SK-N-SH (cell line): ENCODE measurements around the gene SLF2. TPM values are rescaled to one million over a fixed set of nuclear protein-coding genes. Genes with fewer than 3 reads are reported as not detected.

Experiments used
- CTCF ChIA-PET: fragments of 300-600, 350-600 bp; formaldehyde crosslinking; extraction: SDS; loops from one replicate; lab custom pipeline; 2021; lab: Yijun Ruan, JAX
- POLR2A ChIA-PET: fragments of 350-600 bp; sonication (Branson Sonifier 250); formaldehyde crosslinking; extraction: SDS; loops from one replicate; lab custom pipeline; 2020; ENCODE audit warnings: antibody characterized with exemption, inconsistent platforms; lab: Yijun Ruan, JAX
- DNase-seq: peaks from one replicate; pipeline ENCODE4 v3.0.0; 2012
- H2AFZ ChIP-seq: fragments of 200-600 bp; sonication (generic); 2 replicates; pipeline ENCODE4 v1.8.1; 2016; ENCODE audit warnings: antibody characterized with exemption, mild to moderate bottlenecking, low read depth
- H3F3A ChIP-seq: fragments of 200-600 bp; sonication (generic); replicated peaks from 2 replicates; pipeline ENCODE3; 2016; ENCODE audit warnings: antibody characterized with exemption, mild to moderate bottlenecking; ENCODE audit not compliant: insufficient read depth
- H3K27ac ChIP-seq, 2 experiments: fragments of 200-500 bp in 1 of 2; fragments of 200-600 bp in 1 of 2; sonication (Bioruptor generic) in 1 of 2; sonication (generic), shearing (Covaris generic) in 1 of 2; 2 replicates each; pipeline versions ENCODE4 v1.5.1 to v1.6.1; 2014 to 2016; ENCODE audit warnings: low read depth in 2 of 2, inconsistent platforms in 1 of 2, low read length in 1 of 2, mild to moderate bottlenecking in 1 of 2, mixed read lengths in 1 of 2
- H3K27me3 ChIP-seq: fragments of 200-600 bp; sonication (generic), shearing (Covaris generic); 2 replicates; pipeline ENCODE4 v1.6.1; 2016; ENCODE audit warnings: mixed run types; ENCODE audit not compliant: insufficient read depth
- H3K36me3 ChIP-seq, 2 experiments: fragments of 200-500 bp in 1 of 2; fragments of 200-600 bp in 1 of 2; sonication (Bioruptor generic) in 1 of 2; sonication (generic) in 1 of 2; replicated peaks in 1 of 2; 2 replicates each; pipeline versions ENCODE3 to v1.5.1; 2014 to 2016; ENCODE audit warnings: low read length in 1 of 2, mild to moderate bottlenecking in 1 of 2; ENCODE audit not compliant: insufficient read depth in 2 of 2, control insufficient read depth in 1 of 2
- H3K4me1 ChIP-seq, 2 experiments: fragments of 200-500 bp in 1 of 2; fragments of 200-600 bp in 1 of 2; sonication (Bioruptor generic) in 1 of 2; sonication (generic), shearing (Covaris generic) in 1 of 2; 2 replicates each; pipeline versions ENCODE4 v1.5.1 to v1.6.1; 2014 to 2016; ENCODE audit warnings: low read depth in 1 of 2, low read length in 1 of 2, mixed run types in 1 of 2; ENCODE audit not compliant: insufficient read depth in 2 of 2, control insufficient read depth in 1 of 2
- H3K4me2 ChIP-seq: fragments of 200-600 bp; sonication (generic), shearing (Covaris generic); 2 replicates; pipeline ENCODE4 v1.6.1; 2017; ENCODE audit warnings: mixed run types
- H3K4me3 ChIP-seq, 2 experiments: fragments of 200-500 bp in 1 of 2; fragments of 200-600 bp in 1 of 2; sonication (Bioruptor generic) in 1 of 2; sonication (generic), shearing (Covaris generic) in 1 of 2; 2 replicates each; pipeline versions ENCODE4 v1.5.1 to v1.8.1; 2014 to 2016; ENCODE audit warnings: low read depth in 2 of 2, inconsistent platforms in 1 of 2, low read length in 1 of 2, mild to moderate bottlenecking in 1 of 2, mixed read lengths in 1 of 2, moderate library complexity in 1 of 2
- H3K79me2 ChIP-seq: fragments of 200-600 bp; sonication (generic); 2 replicates; pipeline ENCODE4 v1.8.1; 2017; ENCODE audit warnings: mild to moderate bottlenecking; ENCODE audit not compliant: insufficient read depth
- H3K9ac ChIP-seq: fragments of 200-600 bp; sonication (generic); 2 replicates; pipeline ENCODE4 v1.6.1; 2017; ENCODE audit warnings: mixed run types
- H3K9me2 ChIP-seq: fragments of 200-600 bp; sonication (generic); 2 replicates; pipeline ENCODE4 v1.6.1; 2017; ENCODE audit warnings: mixed run types
- H3K9me3 ChIP-seq: fragments of 200-600 bp; sonication (generic); 2 replicates; pipeline ENCODE4 v1.6.1; 2017; ENCODE audit warnings: mixed run types, mild to moderate bottlenecking, moderate library complexity
- H4K20me1 ChIP-seq: fragments of 200-600 bp; sonication (generic); 2 replicates; pipeline ENCODE4 v1.6.1; 2017; ENCODE audit warnings: mild to moderate bottlenecking, mixed run types; ENCODE audit not compliant: insufficient read depth
- CHD2 ChIP-seq: fragments of 150-350 bp; IDR thresholded peaks from 2 replicates; pipeline ENCODE4 v1.6.1; 2018; ENCODE audit warnings: low read length; ENCODE audit not compliant: partially characterized antibody
- EZH2phosphoT487 ChIP-seq: fragments of 200-600 bp; sonication (generic); IDR thresholded peaks from 2 replicates; pipeline ENCODE4 v1.6.1; 2017; ENCODE audit warnings: low read depth, mixed run types, mild to moderate bottlenecking, antibody characterized with exemption, moderate library complexity, borderline replicate concordance
- FOSL2 ChIP-seq: IDR thresholded peaks from 2 replicates; pipeline ENCODE4 v1.4.0; 2012; ENCODE audit warnings: low read depth, mild to moderate bottlenecking, moderate library complexity, borderline replicate concordance
- FOXM1 ChIP-seq: IDR thresholded peaks from 2 replicates; pipeline ENCODE4 v1.4.0; 2012; ENCODE audit warnings: low read depth, mild to moderate bottlenecking
- GABPA ChIP-seq: IDR thresholded peaks from 2 replicates; pipeline ENCODE4 v1.4.0; 2012; ENCODE audit warnings: low read depth, mild to moderate bottlenecking
- IRF3 ChIP-seq: fragments of 150-350 bp; IDR thresholded peaks from 2 replicates; pipeline ENCODE4 v1.6.1; 2016; ENCODE audit warnings: mild to moderate bottlenecking, low read depth, low read length
- JUND ChIP-seq: IDR thresholded peaks from 2 replicates; pipeline ENCODE4 v1.4.0; 2012
- MEF2A ChIP-seq: IDR thresholded peaks from 2 replicates; pipeline ENCODE4 v1.4.0; 2012; ENCODE audit warnings: low read depth, borderline replicate concordance
- MXI1 ChIP-seq: IDR thresholded peaks from 2 replicates; pipeline ENCODE4 v1.6.1; 2012; ENCODE audit warnings: mild to moderate bottlenecking, low read depth, low read length, improper control_type of control experiment
- NFIC ChIP-seq: IDR thresholded peaks from 2 replicates; pipeline ENCODE4 v1.4.0; 2012; ENCODE audit warnings: borderline replicate concordance
- POLR2AphosphoS5 ChIP-seq: IDR thresholded peaks from 2 replicates; pipeline ENCODE4 v1.6.1; 2012; ENCODE audit warnings: low read depth, low read length
- RAD21 ChIP-seq: IDR thresholded peaks from 2 replicates; pipeline ENCODE4 v1.6.1; 2012; ENCODE audit warnings: mild to moderate bottlenecking, low read length
- RCOR1 ChIP-seq: fragments of 150-350 bp; IDR thresholded peaks from 2 replicates; pipeline ENCODE4 v1.6.1; 2017; ENCODE audit warnings: antibody characterized with exemption, low read length
- REST ChIP-seq: IDR thresholded peaks from 2 replicates; pipeline ENCODE4 v1.6.1; 2012; ENCODE audit warnings: mild to moderate bottlenecking, low read depth, low read length, moderate library complexity
- RFX5 ChIP-seq: IDR thresholded peaks from 2 replicates; pipeline ENCODE4 v1.6.1; 2012; ENCODE audit warnings: mild to moderate bottlenecking, improper control_type of control experiment, low read length
- SMC3 ChIP-seq: IDR thresholded peaks from 2 replicates; pipeline ENCODE4 v1.6.1; 2012; ENCODE audit warnings: low read depth, low read length, improper control_type of control experiment
- TCF12 ChIP-seq: IDR thresholded peaks from 2 replicates; pipeline ENCODE4 v1.4.0; 2012
- TEAD4 ChIP-seq: IDR thresholded peaks from 2 replicates; pipeline ENCODE4 v1.4.0; 2012; ENCODE audit warnings: mild to moderate bottlenecking, borderline replicate concordance; ENCODE audit not compliant: insufficient read depth
- USF1 ChIP-seq: IDR thresholded peaks from 2 replicates; pipeline ENCODE4 v1.4.0; 2012; ENCODE audit warnings: low read depth, borderline replicate concordance
- WGBS: methylation state at CpG from one replicate; pipeline ENCODE4 v1.1.6; 2017; ENCODE audit warnings: low lambda C conversion rate; 5-methylcytosine and 5-hydroxymethylcytosine counted together
- polyA plus RNA-seq, 3 experiments: library from polyadenylated mRNA; depleted of rRNA; stranded (reverse); fragments of >200 nt; gene quantifications; 2 replicates each; pipeline ENCODE4 v1.2.3, GENCODE V29; 2012
- TF ChIP-seq, protein P1 (sequence below): IDR thresholded peaks from 2 replicates; pipeline ENCODE4; 2012
- TF ChIP-seq, protein P2 (sequence below): IDR thresholded peaks from 2 replicates; pipeline ENCODE4 v1.4.0; 2012; ENCODE audit warnings: low read depth

SLF2 gene, protein sequence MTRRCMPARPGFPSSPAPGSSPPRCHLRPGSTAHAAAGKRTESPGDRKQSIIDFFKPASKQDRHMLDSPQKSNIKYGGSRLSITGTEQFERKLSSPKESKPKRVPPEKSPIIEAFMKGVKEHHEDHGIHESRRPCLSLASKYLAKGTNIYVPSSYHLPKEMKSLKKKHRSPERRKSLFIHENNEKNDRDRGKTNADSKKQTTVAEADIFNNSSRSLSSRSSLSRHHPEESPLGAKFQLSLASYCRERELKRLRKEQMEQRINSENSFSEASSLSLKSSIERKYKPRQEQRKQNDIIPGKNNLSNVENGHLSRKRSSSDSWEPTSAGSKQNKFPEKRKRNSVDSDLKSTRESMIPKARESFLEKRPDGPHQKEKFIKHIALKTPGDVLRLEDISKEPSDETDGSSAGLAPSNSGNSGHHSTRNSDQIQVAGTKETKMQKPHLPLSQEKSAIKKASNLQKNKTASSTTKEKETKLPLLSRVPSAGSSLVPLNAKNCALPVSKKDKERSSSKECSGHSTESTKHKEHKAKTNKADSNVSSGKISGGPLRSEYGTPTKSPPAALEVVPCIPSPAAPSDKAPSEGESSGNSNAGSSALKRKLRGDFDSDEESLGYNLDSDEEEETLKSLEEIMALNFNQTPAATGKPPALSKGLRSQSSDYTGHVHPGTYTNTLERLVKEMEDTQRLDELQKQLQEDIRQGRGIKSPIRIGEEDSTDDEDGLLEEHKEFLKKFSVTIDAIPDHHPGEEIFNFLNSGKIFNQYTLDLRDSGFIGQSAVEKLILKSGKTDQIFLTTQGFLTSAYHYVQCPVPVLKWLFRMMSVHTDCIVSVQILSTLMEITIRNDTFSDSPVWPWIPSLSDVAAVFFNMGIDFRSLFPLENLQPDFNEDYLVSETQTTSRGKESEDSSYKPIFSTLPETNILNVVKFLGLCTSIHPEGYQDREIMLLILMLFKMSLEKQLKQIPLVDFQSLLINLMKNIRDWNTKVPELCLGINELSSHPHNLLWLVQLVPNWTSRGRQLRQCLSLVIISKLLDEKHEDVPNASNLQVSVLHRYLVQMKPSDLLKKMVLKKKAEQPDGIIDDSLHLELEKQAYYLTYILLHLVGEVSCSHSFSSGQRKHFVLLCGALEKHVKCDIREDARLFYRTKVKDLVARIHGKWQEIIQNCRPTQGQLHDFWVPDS
- 6.3 and 7.5 TPM in 2 replicates for polyA plus RNA-seq (2012; rRNA removed)
- 4.9 and 5.0 TPM in 2 replicates for polyA plus RNA-seq (2012; cell fraction: cytosol; rRNA removed)
- polyA plus RNA-seq (2012; cell fraction: nucleus; rRNA removed): 20.7 and 25.6 TPM in 2 replicates

- CTCF ChIA-PET: interaction anchor here (0.6 to 1.4 kb wide), 8 partner anchors 9 to 103 kb away, joined by 3 read pairs; partner anchors contain the start of gene LZTS2
- Histone ChIP-seq H3K36me3 (peaks cover 25 to 33% of the 10 kb centered on the region in 2 experiments), H2AFZ (peak within 1 kb of the TSS; percentile 92), H3K9me3 (no peaks in the 10 kb centered on the region), H3K27me3 (no peaks in the 10 kb centered on the region), H3F3A (peaks cover 6% of the 10 kb centered on the region), H3K4me2 (peak within 1 kb of the TSS; percentile 85), H3K4me3 (peak within 1 kb of the TSS; percentile 78 to 99), H3K27ac (peak within 1 kb of the TSS; percentile 76 to 95), H3K4me1 (peaks cover 17 to 23% of the 10 kb centered on the region in 2 experiments; a peak in 3 of 4 replicates), H4K20me1 (peaks cover 26% of the 10 kb centered on the region), H3K9me2 (no peaks in the 10 kb centered on the region), H3K9ac (peak within 1 kb of the TSS; percentile 91), H3K79me2 (peaks cover 36% of the 10 kb centered on the region)
- POLR2A ChIA-PET: interaction anchor here (0.6 to 1.7 kb wide), 5 partner anchors 13 to 85 kb away, joined by 3 to 5 read pairs (median 3); no protein-coding TSS in a partner anchor
- WGBS: 0% methylated on average over 6 of the region's 71 CpGs
- peak; percentile 99 for DNase-seq
- TF ChIP-seq RCOR1: no peak
- TF ChIP-seq EZH2phosphoT487: no peak
- TF ChIP-seq, protein P1, sequence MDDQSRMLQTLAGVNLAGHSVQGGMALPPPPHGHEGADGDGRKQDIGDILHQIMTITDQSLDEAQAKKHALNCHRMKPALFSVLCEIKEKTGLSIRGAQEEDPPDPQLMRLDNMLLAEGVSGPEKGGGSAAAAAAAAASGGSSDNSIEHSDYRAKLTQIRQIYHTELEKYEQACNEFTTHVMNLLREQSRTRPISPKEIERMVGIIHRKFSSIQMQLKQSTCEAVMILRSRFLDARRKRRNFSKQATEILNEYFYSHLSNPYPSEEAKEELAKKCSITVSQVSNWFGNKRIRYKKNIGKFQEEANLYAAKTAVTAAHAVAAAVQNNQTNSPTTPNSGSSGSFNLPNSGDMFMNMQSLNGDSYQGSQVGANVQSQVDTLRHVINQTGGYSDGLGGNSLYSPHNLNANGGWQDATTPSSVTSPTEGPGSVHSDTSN: peak; percentile 94
- TF ChIP-seq RFX5: no peak
- TF ChIP-seq JUND: no peak
- TF ChIP-seq TEAD4: no peak
- TF ChIP-seq GABPA: peak; percentile 74
- TF ChIP-seq USF1: peak; percentile 76; the same call in 1 of the 2 replicates
- TF ChIP-seq POLR2AphosphoS5: peak; percentile 74
- TF ChIP-seq, protein P2, sequence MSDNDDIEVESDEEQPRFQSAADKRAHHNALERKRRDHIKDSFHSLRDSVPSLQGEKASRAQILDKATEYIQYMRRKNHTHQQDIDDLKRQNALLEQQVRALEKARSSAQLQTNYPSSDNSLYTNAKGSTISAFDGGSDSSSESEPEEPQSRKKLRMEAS: peak; percentile 94
- no peak for TF ChIP-seq MEF2A
- no peak for TF ChIP-seq NFIC
- TF ChIP-seq MXI1: peak; percentile 91
- no peak for TF ChIP-seq FOXM1
- no peak for TF ChIP-seq RAD21
- no peak for TF ChIP-seq SMC3
- TF ChIP-seq IRF3: peak; percentile 56
- peak; percentile 36; the same call in 1 of the 2 replicates for TF ChIP-seq TCF12
- TF ChIP-seq FOSL2: no peak
- no peak for TF ChIP-seq REST
- TF ChIP-seq CHD2: peak; percentile 73
These were observed at the start of gene SLF2 for GRCh38 chr10:100912605-100913469. Gene SLF2, plus strand, starts transcription at chr10:100912963. Its CDS starts 148 bp downstream, at chr10:100913111.
